Amygdala (tissue), 56 donors: ENCODE measurements around the gene SLC22A23.

ENCODE experiments used
- DNase-seq, 56 donors: peaks; one replicate each; lab custom pipeline; 2025; lab: John Stamatoyannopoulos, UW

SLC22A23 gene

DNA sequence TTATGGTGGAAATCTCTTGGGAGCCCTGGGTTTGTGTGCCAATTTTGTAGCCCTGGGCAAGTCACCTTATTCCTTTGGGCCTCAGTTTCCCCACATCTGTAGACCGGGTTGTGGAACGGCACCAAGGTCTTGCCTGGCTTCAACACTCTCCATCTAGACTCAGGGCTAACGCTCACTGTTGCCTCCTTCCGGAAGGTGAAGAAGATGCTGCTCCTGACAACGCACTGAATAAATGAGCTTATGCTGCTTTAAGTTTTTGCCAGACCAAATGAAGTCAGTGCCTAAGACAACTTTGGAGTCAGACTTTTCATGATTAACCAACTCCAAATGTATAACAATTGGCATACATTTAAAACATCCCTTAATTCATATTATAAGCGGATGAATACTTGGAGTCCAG lies 145.0 kb downstream of the SLC22A23 start:
- DNase-seq = no peak

- DNase-seq = peak in 1 of 56 donors; percentile 14
Observed at GRCh38 chr6:3310703-3311102, 146.1 kb downstream of the SLC22A23 start.

DNA sequence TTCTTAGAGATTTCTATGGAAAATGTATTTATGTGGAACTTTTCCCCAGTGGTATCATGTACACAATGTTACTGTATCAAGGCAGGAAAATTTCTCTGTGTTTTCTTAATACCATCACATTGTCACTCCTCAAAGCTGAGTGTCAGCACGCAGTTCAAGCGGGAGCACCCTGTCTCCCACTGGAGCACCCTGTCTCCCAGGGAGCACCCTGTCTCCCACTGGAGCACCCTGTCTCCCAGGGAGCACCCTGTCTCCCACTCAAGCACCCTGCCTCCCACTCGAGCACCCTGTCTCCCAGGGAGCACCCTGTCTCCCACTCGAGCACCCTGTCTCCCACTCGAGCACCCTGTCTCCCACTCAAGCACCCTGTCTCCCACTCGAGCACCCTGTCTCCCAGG lies 146.8 kb downstream of the SLC22A23 start:
- no peak for DNase-seq

- no peak for DNase-seq
Observed at GRCh38 chr6:3309391-3310050, 147.3 kb downstream of the SLC22A23 start.

GRCh38 chr6:3308106-3308505 lies 148.7 kb downstream of the SLC22A23 start:
- DNase-seq = no peak

- DNase-seq = no peak
Observed at GRCh38 chr6:3307436-3307835, 149.4 kb downstream of the SLC22A23 start.

DNA sequence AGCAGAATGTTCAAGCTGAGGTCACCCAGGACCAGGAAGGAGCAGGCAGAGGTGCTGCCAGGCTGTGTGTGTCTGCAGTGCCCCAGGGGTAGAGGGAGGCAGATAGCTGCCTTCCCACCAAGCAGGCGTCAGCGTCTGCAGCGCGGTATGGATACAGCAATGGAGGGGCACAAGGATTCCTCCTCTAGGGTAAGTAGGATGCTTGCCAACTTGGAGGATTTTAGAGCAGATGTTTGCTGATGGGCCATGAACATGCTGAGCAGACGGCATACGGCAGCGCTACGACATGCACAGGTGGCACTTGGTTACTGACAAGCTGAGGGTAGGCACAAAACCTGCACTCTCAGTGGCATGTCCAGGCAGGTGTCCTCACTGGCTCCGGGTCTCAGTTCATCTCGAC lies 150.0 kb downstream of the SLC22A23 start:
- DNase-seq = no peak

DNA sequence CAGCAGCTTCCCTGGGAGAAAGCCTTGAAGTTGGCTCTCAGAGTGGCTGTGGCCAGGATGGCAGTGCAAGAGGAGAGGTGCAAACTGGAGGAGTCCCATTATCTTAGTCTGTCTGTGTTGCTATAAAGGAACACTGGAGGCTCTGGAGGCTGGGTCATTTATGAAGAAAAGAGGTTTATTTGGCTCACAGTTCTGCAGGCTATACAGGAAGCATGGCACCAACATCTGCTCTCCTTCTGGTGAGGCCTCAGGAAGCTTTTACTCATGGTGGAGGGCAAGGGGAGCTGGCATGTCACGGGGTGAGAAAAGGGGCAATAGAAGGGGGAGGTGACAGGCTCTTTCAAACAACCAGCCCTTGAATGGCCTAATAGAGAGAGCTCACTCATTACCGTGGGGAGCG lies 151.0 kb downstream of the SLC22A23 start:
- no peak for DNase-seq

GRCh38 chr6:3305216-3305565 lies 151.7 kb downstream of the SLC22A23 start:
- DNase-seq = no peak

- DNase-seq = no peak
Observed at GRCh38 chr6:3304500-3305215, 152.2 kb downstream of the SLC22A23 start.

GRCh38 chr6:3303795-3304411 lies 152.9 kb downstream of the SLC22A23 start:
- no peak for DNase-seq

- no peak for DNase-seq
Observed at GRCh38 chr6:3301506-3301905, 155.3 kb downstream of the SLC22A23 start.

DNA sequence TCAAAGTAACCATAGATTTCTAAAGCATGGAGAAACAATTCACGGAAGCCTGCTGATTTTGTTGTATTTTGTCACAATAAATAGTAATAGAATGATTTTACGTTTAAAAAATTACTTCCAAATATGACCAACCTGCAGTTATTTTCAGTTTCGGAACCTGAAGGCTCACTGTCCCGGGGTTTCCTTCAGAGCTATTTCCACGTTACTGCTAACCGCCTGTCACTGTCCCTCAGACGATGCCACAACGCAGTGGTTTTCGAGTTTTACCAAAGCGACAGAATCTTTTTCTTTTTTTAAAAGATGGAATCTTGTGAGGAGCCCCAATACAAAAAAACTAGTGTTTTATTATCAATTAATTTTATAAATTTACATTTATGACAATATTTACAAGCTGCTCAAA lies 157.6 kb downstream of the SLC22A23 start:
- DNase-seq = no peak

GRCh38 chr6:3297909-3298308 lies 158.9 kb downstream of the SLC22A23 start:
- no peak for DNase-seq

- DNase-seq = no peak
Observed at GRCh38 chr6:3297006-3297405, 159.8 kb downstream of the SLC22A23 start.

- no peak for DNase-seq
Observed at GRCh38 chr6:3296537-3296936, 160.3 kb downstream of the SLC22A23 start.

- DNase-seq = no peak
Observed at GRCh38 chr6:3296078-3296477, 160.8 kb downstream of the SLC22A23 start.

- peak in 27 of 56 donors; percentile 16 to 66 (median 34) for DNase-seq
Observed at GRCh38 chr6:3294921-3295871, 161.7 kb downstream of the SLC22A23 start.

- no peak for DNase-seq
Observed at GRCh38 chr6:3294396-3294795, 162.5 kb downstream of the SLC22A23 start.

- no peak for DNase-seq
Observed at GRCh38 chr6:3293271-3294155, 163.3 kb downstream of the SLC22A23 start.
